IPS DF 6.9 (cell line): ENCODE data around the gene LYSMD3.

ENCODE experiments used
- DNase-seq: peaks from one replicate; pipeline ENCODE4 v3.0.0-alpha.2; 2013; ENCODE audit warnings: low read depth, low spot score
- H3K27ac ChIP-seq: one replicate; pipeline ENCODE4 v1.5.1; 2013; ENCODE audit warnings: low read length, control low read depth
- H3K27me3 ChIP-seq: 2 replicates; pipeline ENCODE4 v1.6.1; 2013; ENCODE audit warnings: mild to moderate bottlenecking, low read length; ENCODE audit not compliant: control insufficient read depth, insufficient read depth
- H3K36me3 ChIP-seq: 2 replicates; pipeline ENCODE4 v1.6.1; 2013; ENCODE audit warnings: low read length; ENCODE audit not compliant: control insufficient read depth, insufficient read depth
- H3K4me1 ChIP-seq: 2 replicates; pipeline ENCODE4 v1.6.1; 2013; ENCODE audit warnings: low read length; ENCODE audit not compliant: control insufficient read depth, insufficient read depth
- H3K4me3 ChIP-seq: 2 replicates; pipeline ENCODE4 v1.5.1; 2013; ENCODE audit warnings: mild to moderate bottlenecking, low read length
- H3K9me3 ChIP-seq: 2 replicates; pipeline ENCODE4 v1.6.1; 2013; ENCODE audit warnings: low read length, inconsistent platforms; ENCODE audit not compliant: control insufficient read depth, insufficient read depth
- WGBS: extraction: QIAGEN DNeasy Blood & Tissue Kit; methylation state at CpG from one replicate; pipeline ENCODE4 v1.1.7; 2013; ENCODE audit warnings: mixed read lengths, missing lambda C conversion rate; ENCODE audit not compliant: insufficient read length, insufficient coverage; 5-methylcytosine and 5-hydroxymethylcytosine counted together

Gene LYSMD3

GRCh38 chr5:90560771-90561170 is 31.4 kb upstream of the LYSMD3 start:
- Histone ChIP-seq H3K9me3 (no peaks in the 10 kb centered on the region), H3K4me3 (no peak overlapping the region), H3K27ac (no peak overlapping the region), H3K27me3 (no peaks in the 10 kb centered on the region), H3K4me1 (no peaks in the 10 kb centered on the region; the same call in 1 of the 2 replicates), H3K36me3 (no peaks in the 10 kb centered on the region)
- DNase-seq: no peak
- no CpG with 5 or more reads among the region's 2 CpGs for WGBS

DNA sequence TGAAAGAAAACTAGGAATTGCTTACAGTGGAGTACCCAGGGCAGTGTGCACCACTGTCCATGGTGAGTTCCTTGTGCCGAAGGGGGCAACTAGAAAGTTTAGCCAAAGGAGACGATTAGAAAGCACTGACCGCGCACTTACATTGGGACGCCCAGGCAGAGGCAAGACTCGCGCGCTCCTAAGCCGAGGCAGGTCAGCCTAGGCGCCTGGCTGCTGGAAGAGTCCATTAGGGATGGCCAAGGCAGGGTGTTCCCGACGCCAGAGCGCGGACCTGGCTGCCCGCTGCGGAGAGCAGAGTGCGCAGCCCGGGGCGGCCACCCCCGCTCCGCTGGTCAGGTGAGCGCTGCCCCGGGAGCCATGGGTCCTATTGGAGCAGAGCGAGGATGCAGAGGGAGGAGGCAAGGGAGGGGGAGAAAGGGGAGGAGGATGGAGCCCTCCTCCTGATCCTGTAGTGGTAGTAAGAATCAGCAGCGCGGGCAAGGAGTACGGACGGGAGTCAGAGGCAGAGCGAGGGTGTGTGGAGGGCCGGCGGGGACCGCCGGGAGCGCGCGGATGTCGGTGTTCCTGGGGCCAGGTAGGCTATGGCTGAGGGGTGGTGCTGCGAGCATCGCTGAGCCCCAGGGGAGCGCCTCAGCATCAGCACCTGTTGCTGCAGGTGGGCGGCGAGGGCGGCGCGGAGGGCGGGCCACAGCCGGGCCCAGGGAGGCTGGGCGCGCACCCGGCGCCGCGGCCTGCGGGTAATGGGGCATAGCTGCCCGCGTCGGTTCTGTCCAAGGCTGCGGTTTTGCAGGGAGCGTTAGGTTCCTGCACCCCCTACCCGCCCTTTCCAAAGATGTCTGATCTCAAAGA is 29.2 kb upstream of the LYSMD3 start, which contains the start of gene ADGRV1:
Gene ADGRV1 (plus strand): TSS at position 454 of the 849 bp plus-strand sequence. CDS start 99 bp downstream, at position 553.
- no peaks in the 10 kb centered on the region for H3K27me3 ChIP-seq
- no CpG with 5 or more reads among the region's 60 CpGs for WGBS
- no peaks in the 10 kb centered on the region for H3K9me3 ChIP-seq
- DNase-seq: peak; percentile 96
- peak within 1 kb of the TSS; percentile 79 for H3K4me3 ChIP-seq
- no peaks in the 10 kb centered on the region; the same call in 1 of the 2 replicates for H3K4me1 ChIP-seq
- no peak within 1 kb of the TSS for H3K27ac ChIP-seq
- H3K36me3 ChIP-seq: no peaks in the 10 kb centered on the region

GRCh38 chr5:90557871-90558270 is 28.5 kb upstream of the LYSMD3 start:
- no peaks in the 10 kb centered on the region for H3K9me3 ChIP-seq
- H3K4me3 ChIP-seq: peak overlapping the region; percentile 64; the same call in 1 of the 2 replicates
- no peak overlapping the region for H3K27ac ChIP-seq
- no peak for DNase-seq
- no CpG with 5 or more reads among the region's 3 CpGs for WGBS
- no peaks in the 10 kb centered on the region for H3K27me3 ChIP-seq
- H3K36me3 ChIP-seq: no peaks in the 10 kb centered on the region
- H3K4me1 ChIP-seq: no peaks in the 10 kb centered on the region; the same call in 1 of the 2 replicates

- no peak for DNase-seq
- WGBS: no CpG with 5 or more reads among the region's 9 CpGs
- no peak overlapping the region for H3K27ac ChIP-seq
- no peaks in the 10 kb centered on the region; the same call in 1 of the 2 replicates for H3K4me1 ChIP-seq
- H3K27me3 ChIP-seq: no peaks in the 10 kb centered on the region
- no peak overlapping the region for H3K4me3 ChIP-seq
- no peaks in the 10 kb centered on the region for H3K36me3 ChIP-seq
- H3K9me3 ChIP-seq: no peaks in the 10 kb centered on the region
Measured at GRCh38 chr5:90557391-90557790, 28.0 kb upstream of the LYSMD3 start.

DNA sequence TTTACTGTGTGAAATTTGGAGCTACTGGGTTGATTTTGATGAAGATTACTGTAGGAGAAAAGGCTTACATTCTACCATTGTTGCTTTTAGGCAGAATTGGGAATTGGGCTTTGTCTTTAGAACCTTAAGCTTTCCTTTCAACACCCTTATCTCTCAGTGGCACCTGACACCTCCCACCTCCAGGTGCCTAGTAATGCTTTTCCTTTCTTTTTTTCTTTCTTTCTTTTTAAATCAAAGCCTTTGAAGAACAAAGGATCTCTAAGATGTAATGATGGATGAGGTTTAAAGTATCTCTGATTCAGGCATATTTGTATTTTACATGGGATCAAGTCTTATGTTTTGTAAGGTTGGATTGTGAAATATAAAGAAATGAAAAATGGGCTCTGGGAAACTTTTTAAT is 26.3 kb upstream of the LYSMD3 start:
- no peaks in the 10 kb centered on the region; the same call in 1 of the 2 replicates for H3K4me1 ChIP-seq
- H3K27ac ChIP-seq: no peak overlapping the region
- no peak overlapping the region for H3K4me3 ChIP-seq

DNA sequence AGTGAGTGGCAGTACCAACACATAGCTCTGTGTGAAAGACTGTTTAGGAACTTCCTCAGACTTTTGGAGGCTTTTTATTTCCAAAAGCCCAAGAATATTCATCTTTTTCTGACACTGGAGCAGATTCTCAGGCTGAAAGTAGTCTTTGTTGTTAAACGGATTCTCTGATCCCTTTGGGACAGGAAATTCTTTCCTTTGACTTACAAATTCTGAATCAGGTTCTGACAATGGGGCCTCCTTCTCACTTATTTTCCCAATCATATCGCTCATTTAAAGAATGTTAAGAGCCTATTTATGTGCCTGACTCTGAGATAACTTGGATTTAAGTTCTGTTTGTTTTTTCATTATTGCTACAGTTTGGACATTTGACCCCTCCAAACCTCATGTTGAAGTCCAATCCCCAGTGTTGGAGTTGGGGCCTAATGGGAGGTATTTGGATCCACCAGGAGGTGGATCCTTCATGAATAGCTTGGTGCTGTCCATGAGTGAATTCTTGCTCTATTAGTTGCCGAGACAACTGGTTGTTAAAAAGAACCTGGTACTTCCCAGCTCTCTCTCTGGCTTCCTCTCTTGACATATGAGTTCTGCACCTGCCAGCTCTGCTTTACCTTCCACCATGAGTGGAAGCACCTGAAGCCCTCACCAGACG is 25.1 kb upstream of the LYSMD3 start:
- Histone ChIP-seq H3K9me3 (no peaks in the 10 kb centered on the region), H3K4me1 (no peaks in the 10 kb centered on the region; the same call in 1 of the 2 replicates), H3K27me3 (no peaks in the 10 kb centered on the region), H3K27ac (no peak overlapping the region), H3K36me3 (no peaks in the 10 kb centered on the region), H3K4me3 (no peak overlapping the region)
- no peak for DNase-seq
- WGBS: no CpG with 5 or more reads among the region's 4 CpGs

More for the DNA sequence above, 26.3 kb upstream of the LYSMD3 start:
- Histone ChIP-seq H3K9me3 (no peaks in the 10 kb centered on the region), H3K36me3 (no peaks in the 10 kb centered on the region), H3K27me3 (no peaks in the 10 kb centered on the region)
- no peak for DNase-seq

DNA sequence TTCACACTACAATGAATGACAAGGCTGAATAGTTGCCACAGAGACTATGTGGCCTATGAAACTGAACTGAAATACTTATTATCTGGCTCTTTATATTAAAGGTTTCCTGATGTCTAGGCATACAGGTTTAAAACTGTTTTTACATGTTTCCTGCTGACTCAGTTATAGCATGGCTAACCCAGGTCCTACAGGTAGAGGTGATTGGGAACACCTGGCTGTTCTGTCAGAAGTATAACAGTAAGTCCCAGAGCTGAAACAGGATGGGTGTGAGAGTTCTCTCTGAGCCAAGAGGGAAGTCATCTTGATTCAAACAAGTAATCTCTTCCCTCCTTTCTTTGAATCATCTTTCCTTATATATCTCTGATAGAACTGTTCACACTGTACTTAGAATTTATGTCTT is 24.3 kb upstream of the LYSMD3 start:
- Histone ChIP-seq H3K36me3 (no peaks in the 10 kb centered on the region), H3K4me1 (no peaks in the 10 kb centered on the region; the same call in 1 of the 2 replicates), H3K9me3 (no peaks in the 10 kb centered on the region), H3K27ac (no peak overlapping the region), H3K27me3 (no peaks in the 10 kb centered on the region), H3K4me3 (no peak overlapping the region)
- no peak for DNase-seq

DNA sequence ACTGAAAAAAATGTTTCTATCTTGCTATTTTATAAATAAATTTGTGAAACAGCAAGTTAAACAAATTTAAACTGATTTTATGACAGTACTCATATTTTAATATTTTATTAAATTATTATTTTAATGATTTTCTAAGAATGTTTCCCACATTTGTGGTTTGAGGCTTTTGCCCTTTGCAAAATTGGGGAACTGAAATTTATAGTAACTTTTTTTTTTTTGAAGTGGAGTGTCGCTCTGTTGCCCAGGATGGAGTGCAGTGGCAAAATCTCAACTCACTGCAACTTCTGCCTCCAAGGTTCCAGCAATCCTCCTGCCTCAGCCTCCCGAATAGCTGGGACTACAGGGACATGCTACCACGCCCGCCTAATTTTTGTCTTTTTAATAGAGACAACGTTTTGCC is 22.0 kb upstream of the LYSMD3 start:
- no peaks in the 10 kb centered on the region for H3K9me3 ChIP-seq
- no CpG with 5 or more reads among the region's 5 CpGs for WGBS
- H3K4me1 ChIP-seq: peaks cover 3% of the 10 kb centered on the region; the same call in 1 of the 2 replicates

GRCh38 chr5:90550963-90551362 is 21.6 kb upstream of the LYSMD3 start:
- no peaks in the 10 kb centered on the region for H3K9me3 ChIP-seq
- H3K27me3 ChIP-seq: no peaks in the 10 kb centered on the region
- no peak for DNase-seq
- no peak overlapping the region for H3K4me3 ChIP-seq
- peaks cover 3% of the 10 kb centered on the region; the same call in 1 of the 2 replicates for H3K4me1 ChIP-seq
- H3K36me3 ChIP-seq: no peaks in the 10 kb centered on the region
- no CpG with 5 or more reads among the region's 3 CpGs for WGBS
- H3K27ac ChIP-seq: no peak overlapping the region

More for the DNA sequence above, 22.0 kb upstream of the LYSMD3 start:
- H3K4me3 ChIP-seq: no peak overlapping the region
- no peak overlapping the region for H3K27ac ChIP-seq
- no peaks in the 10 kb centered on the region for H3K27me3 ChIP-seq
- H3K36me3 ChIP-seq: no peaks in the 10 kb centered on the region
- DNase-seq: no peak

DNA sequence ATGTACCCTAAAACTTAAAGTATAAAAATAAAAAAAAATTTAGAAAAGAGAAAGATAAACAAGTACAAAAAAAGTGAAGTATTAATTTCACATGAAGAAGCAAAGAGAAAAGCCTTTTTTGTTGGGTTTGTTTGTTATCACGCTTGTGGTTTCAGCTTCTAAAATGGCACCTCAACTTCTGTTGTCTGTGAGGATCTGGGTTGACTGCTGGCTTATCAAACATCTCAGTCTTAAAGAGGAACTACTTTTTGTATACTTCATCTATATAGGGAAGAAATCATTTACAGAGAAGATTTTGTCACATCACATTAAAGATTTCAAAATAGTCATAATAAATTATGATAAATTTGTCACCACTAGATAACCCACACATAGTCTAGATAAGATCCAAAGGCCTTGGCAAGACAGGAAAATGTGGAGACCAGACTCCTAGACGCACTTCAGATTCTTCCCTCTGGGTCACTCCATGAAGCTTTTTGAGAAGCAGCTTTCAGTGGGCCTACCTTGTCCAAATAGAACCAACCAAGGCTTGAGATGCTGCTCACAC is 20.4 kb upstream of the LYSMD3 start:
- Histone ChIP-seq H3K9me3 (no peaks in the 10 kb centered on the region), H3K4me1 (peaks cover 3% of the 10 kb centered on the region; the same call in 1 of the 2 replicates), H3K27me3 (no peaks in the 10 kb centered on the region), H3K36me3 (no peaks in the 10 kb centered on the region), H3K27ac (no peak overlapping the region), H3K4me3 (no peak overlapping the region)
- WGBS: no CpG with 5 or more reads among the region's 2 CpGs
- no peak for DNase-seq
